H1 (cell line): Measurements from ENCODE around the gene CSGALNACT2. TPM values are rescaled to one million over a fixed set of nuclear protein-coding genes. Genes with fewer than 3 reads are reported as not detected.

Source experiments
- CTCF ChIA-PET: fragments of 300-600 bp; sonication (Branson Sonifier 250); formaldehyde crosslinking; loops from one replicate; lab custom pipeline; 2021; ENCODE audit not compliant: partially characterized antibody; lab: Charles Lee
- POLR2A ChIA-PET: fragments of 300-600 bp; sonication (Branson Sonifier 250); formaldehyde crosslinking; loops from one replicate; lab custom pipeline; 2021; ENCODE audit warnings: inconsistent platforms; ENCODE audit not compliant: partially characterized antibody; lab: Charles Lee
- DNase-seq, 2 experiments: peaks; one replicate each; pipeline versions ENCODE4 v3.0.0 to v3.0.0-alpha.2; 2010 to 2022; ENCODE audit warnings: low spot score in 2 of 2, low read depth in 1 of 2, mixed read lengths in 1 of 2
- FAIRE-seq: peaks from 2 replicates; lab custom pipeline; 2011; peaks lifted over from hg19 to GRCh38; lab: Jason Lieb, UNC
- H2AFZ ChIP-seq: 2 replicates; pipeline ENCODE4 v1.8.1; 2012; ENCODE audit warnings: low read length, inconsistent platforms
- H2AK5ac ChIP-seq: 2 replicates; pipeline ENCODE4 v1.6.1; 2013; ENCODE audit warnings: low read depth, low read length
- H2BK120ac ChIP-seq: replicated peaks from 2 replicates; pipeline ENCODE3; 2013; ENCODE audit warnings: low read depth, low read length, inconsistent platforms
- H2BK12ac ChIP-seq: 2 replicates; pipeline ENCODE4 v1.6.1; 2013; ENCODE audit warnings: low read depth, low read length
- H2BK15ac ChIP-seq: 2 replicates; pipeline ENCODE4 v1.6.1; 2013; ENCODE audit warnings: low read length
- H2BK20ac ChIP-seq: 2 replicates; pipeline ENCODE4 v1.6.1; 2013; ENCODE audit warnings: low read length
- H2BK5ac ChIP-seq: 2 replicates; pipeline ENCODE4 v1.6.1; 2013; ENCODE audit warnings: low read depth, low read length
- H3K14ac ChIP-seq: 2 replicates; pipeline ENCODE4 v1.6.1; 2013; ENCODE audit warnings: inconsistent platforms; ENCODE audit not compliant: insufficient read length
- H3K18ac ChIP-seq: 2 replicates; pipeline ENCODE4 v1.6.1; 2013; ENCODE audit warnings: low read length; ENCODE audit errors: extremely low read depth
- H3K23ac ChIP-seq: 2 replicates; pipeline ENCODE4 v1.6.1; 2013; ENCODE audit warnings: inconsistent platforms; ENCODE audit not compliant: insufficient read length
- H3K23me2 ChIP-seq: 2 replicates; pipeline ENCODE4 v1.6.1; 2013; ENCODE audit warnings: low read depth, low read length
- H3K27ac ChIP-seq: 2 replicates; pipeline ENCODE4 v1.6.1; 2011; ENCODE audit warnings: low read depth, low read length, inconsistent platforms
- H3K27me3 ChIP-seq, 4 experiments: replicated peaks in 1 of 4; 1 replicate in 1 of 4; 2 replicates in 3 of 4; pipeline versions ENCODE4 v1.6.1 to v1.8.1; 2011 to 2013; ENCODE audit warnings: low read length in 3 of 4, mild to moderate bottlenecking in 3 of 4, inconsistent platforms in 2 of 4, mixed read lengths in 2 of 4, moderate library complexity in 1 of 4; ENCODE audit not compliant: control insufficient read depth in 3 of 4, insufficient read depth in 3 of 4; ENCODE audit errors: extremely low read depth in 1 of 4
- H3K36me3 ChIP-seq, 4 experiments: 2 replicates each; pipeline versions ENCODE4 v1.6.1 to v1.8.1; 2011 to 2013; ENCODE audit warnings: mild to moderate bottlenecking in 4 of 4, low read length in 3 of 4, moderate library complexity in 2 of 4, control low read depth in 1 of 4, inconsistent platforms in 1 of 4; ENCODE audit not compliant: insufficient read depth in 4 of 4, control insufficient read depth in 2 of 4
- H3K4ac ChIP-seq: replicated peaks from 2 replicates; pipeline ENCODE3; 2013; ENCODE audit warnings: low read length, low read depth, mixed read lengths, inconsistent platforms; ENCODE audit not compliant: insufficient read length
- H3K4me1 ChIP-seq, 4 experiments: replicated peaks in 1 of 4; 1 replicate in 1 of 4; 2 replicates in 3 of 4; pipeline versions ENCODE4 v1.6.1 to v1.8.1; 2011 to 2013; ENCODE audit warnings: low read length in 3 of 4, inconsistent platforms in 2 of 4, mixed read lengths in 1 of 4; ENCODE audit not compliant: insufficient read depth in 4 of 4, control insufficient read depth in 3 of 4
- H3K4me2 ChIP-seq, 2 experiments: 2 replicates each; pipeline versions ENCODE4 v1.6.1 to v1.8.1; 2011 to 2013; ENCODE audit warnings: low read depth in 2 of 2, low read length in 2 of 2, control low read depth in 1 of 2, inconsistent platforms in 1 of 2, mild to moderate bottlenecking in 1 of 2; ENCODE audit not compliant: insufficient read depth in 1 of 2
- H3K4me3 ChIP-seq, 4 experiments: fragments of 200-600, 300-600 bp in 1 of 4; sonication (generic), shearing (Covaris generic), sonication (Bioruptor Twin) in 1 of 4; 2 replicates each; pipeline versions ENCODE4 v1.5.1 to v1.8.1; 2011 to 2016; ENCODE audit warnings: low read length in 4 of 4, low read depth in 3 of 4, control low read depth in 2 of 4, inconsistent platforms in 2 of 4, mild to moderate bottlenecking in 2 of 4, mixed read lengths in 1 of 4, moderate library complexity in 1 of 4; ENCODE audit not compliant: insufficient read depth in 2 of 4; ENCODE audit errors: extremely low read depth in 1 of 4
- H3K56ac ChIP-seq: replicated peaks from 2 replicates; pipeline ENCODE3; 2013; ENCODE audit warnings: low read depth, mild to moderate bottlenecking, mixed read lengths, low read length, inconsistent platforms; ENCODE audit not compliant: insufficient read length
- H3K79me1 ChIP-seq: 2 replicates; pipeline ENCODE4 v1.6.1; 2013; ENCODE audit warnings: low read depth, low read length, control low read depth
- H3K79me2 ChIP-seq, 2 experiments: 2 replicates each; pipeline versions ENCODE4 v1.6.1 to v1.8.1; 2012 to 2013; ENCODE audit warnings: low read length in 2 of 2, mild to moderate bottlenecking in 2 of 2, inconsistent platforms in 1 of 2; ENCODE audit not compliant: insufficient read depth in 2 of 2, control insufficient read depth in 1 of 2
- H3K9ac ChIP-seq, 4 experiments: replicated peaks in 1 of 4; 1 replicate in 1 of 4; 2 replicates in 3 of 4; pipeline versions ENCODE4 v1.6.1 to v1.8.1; 2011 to 2013; ENCODE audit warnings: low read depth in 3 of 4, low read length in 3 of 4, control low read depth in 2 of 4, mild to moderate bottlenecking in 2 of 4, moderate library complexity in 2 of 4, inconsistent platforms in 1 of 4; ENCODE audit errors: extremely low read depth in 1 of 4
- H3K9me3 ChIP-seq, 2 experiments: 2 replicates each; pipeline versions ENCODE4 v1.6.1 to v1.8.1; 2012 to 2013; ENCODE audit warnings: mild to moderate bottlenecking in 2 of 2, moderate library complexity in 2 of 2, control low read depth in 1 of 2, inconsistent platforms in 1 of 2, low read depth in 1 of 2, low read length in 1 of 2, mixed read lengths in 1 of 2; ENCODE audit not compliant: insufficient read depth in 2 of 2
- H4K20me1 ChIP-seq, 2 experiments: replicated peaks in 1 of 2; 2 replicates each; pipeline versions ENCODE3 to v1.8.1; 2011 to 2013; ENCODE audit warnings: inconsistent platforms in 2 of 2, low read length in 2 of 2, mild to moderate bottlenecking in 1 of 2; ENCODE audit not compliant: insufficient read depth in 2 of 2, control insufficient read depth in 1 of 2
- H4K5ac ChIP-seq: 2 replicates; pipeline ENCODE4 v1.6.1; 2013; ENCODE audit warnings: low read length, low read depth, mixed read lengths, inconsistent platforms; ENCODE audit not compliant: insufficient read length
- H4K8ac ChIP-seq: 2 replicates; pipeline ENCODE4 v1.8.0; 2013; ENCODE audit warnings: mild to moderate bottlenecking, moderate library complexity, low read length, inconsistent platforms; ENCODE audit not compliant: insufficient read depth; ENCODE audit errors: extremely low read depth
- H4K91ac ChIP-seq: replicated peaks from 2 replicates; pipeline ENCODE3; 2013; ENCODE audit warnings: low read length, mixed read lengths, inconsistent platforms; ENCODE audit not compliant: insufficient read length
- ATF2 ChIP-seq: IDR thresholded peaks from 2 replicates; pipeline ENCODE4 v1.6.1; 2012; ENCODE audit warnings: low read length, inconsistent platforms
- ATF3 ChIP-seq: IDR thresholded peaks from 2 replicates; pipeline ENCODE4 v1.6.1; 2011; ENCODE audit warnings: low read depth, mild to moderate bottlenecking, low read length; ENCODE audit not compliant: insufficient read depth
- CTBP2 ChIP-seq: IDR thresholded peaks from 2 replicates; pipeline ENCODE4 v1.7.0; 2011; ENCODE audit warnings: borderline replicate concordance, mild to moderate bottlenecking, moderate library complexity, mixed read lengths, low read length; ENCODE audit not compliant: insufficient read depth, insufficient read length
- KDM4A ChIP-seq: IDR thresholded peaks from one replicate; pipeline ENCODE4 v1.7.1; 2012; ENCODE audit warnings: low read depth, mild to moderate bottlenecking, moderate library complexity, low read length, inconsistent platforms; ENCODE audit not compliant: severe bottlenecking
- POLR2A ChIP-seq, 2 experiments: IDR thresholded peaks; 1 replicate in 1 of 2; 2 replicates in 1 of 2; pipeline ENCODE4 v1.6.1; 2011; ENCODE audit warnings: low read depth in 2 of 2, low read length in 2 of 2, mild to moderate bottlenecking in 2 of 2; ENCODE audit errors: control extremely low read depth in 1 of 2
- POLR2AphosphoS5 ChIP-seq: IDR thresholded peaks from 2 replicates; pipeline ENCODE4 v1.6.1; 2011; ENCODE audit warnings: low read depth, low read length
- RBBP5 ChIP-seq: IDR thresholded peaks from 2 replicates; pipeline ENCODE4 v1.7.1; 2012; ENCODE audit warnings: low read depth, mild to moderate bottlenecking, inconsistent platforms, low read length, moderate library complexity, borderline replicate concordance
- TAF1 ChIP-seq: IDR thresholded peaks from 2 replicates; pipeline ENCODE4 v1.6.1; 2011; ENCODE audit warnings: mild to moderate bottlenecking, low read depth, low read length
- TCF12 ChIP-seq: IDR thresholded peaks from 2 replicates; pipeline ENCODE4 v1.6.1; 2011; ENCODE audit warnings: low read depth, mild to moderate bottlenecking, low read length
- TEAD4 ChIP-seq: IDR thresholded peaks from 2 replicates; pipeline ENCODE4 v1.6.1; 2012; ENCODE audit warnings: low read depth, low read length, inconsistent platforms, mixed read lengths
- WGBS, 2 experiments: shearing (Covaris generic) in 1 of 2; methylation state at CpG; one replicate each; pipeline versions ENCODE4 v1.1.6 to v1.1.7; 2013 to 2015; ENCODE audit warnings: low lambda C conversion rate in 2 of 2, mixed read lengths in 2 of 2, inconsistent platforms in 1 of 2, low coverage in 1 of 2, missing lambda C conversion rate in 1 of 2; ENCODE audit not compliant: insufficient replicate concordance in 2 of 2, insufficient coverage in 1 of 2, insufficient read length in 1 of 2; ENCODE audit errors: extremely low coverage in 1 of 2, missing lambda C conversion rate in 1 of 2; 5-methylcytosine and 5-hydroxymethylcytosine counted together
- polyA plus RNA-seq, 7 experiments: library from polyadenylated mRNA; depleted of rRNA in 3 of 7; stranded (reverse) in 5 of 7; unstranded in 2 of 7; fragments of >200 nt in 5 of 7; fragments of 200-250 nt in 2 of 7; gene quantifications; 1 replicate in 5 of 7; 2 replicates in 1 of 7; 4 replicates in 1 of 7; pipeline versions ENCODE4 v1.2.1 to v1.2.3, GENCODE V29; 2011 to 2013; ENCODE audit warnings: missing spikeins in 2 of 7, mixed read lengths in 2 of 7
- total RNA-seq: library from RNA; stranded (reverse); fragmentation: NEBNext Ultra II Directional; extraction: Animal tissue kit (Norgen Biotek cat#: 25700); gene quantifications from 2 replicates; pipeline ENCODE4 v1.2.1, GENCODE V29; 2021

Gene CSGALNACT2
- total and polyA plus RNA-seq, 2 of the 8 experiments (the other 6 are each of a cell fraction or from before 2014, with no cell fraction given) = 2.6 to 5.3 TPM

- no peak overlapping the region for H2BK15ac ChIP-seq
- no peak overlapping the region for H3K4me3 ChIP-seq
- no peak overlapping the region for H4K5ac ChIP-seq
- H3K14ac ChIP-seq = no peak overlapping the region
- 89% methylated on average over 18 of the region's 18 CpGs; no CpG with 5 or more reads in 1 of the 2 experiments for WGBS, 2 experiments
- peaks cover 0 to 11% (median 2%) of the 10 kb centered on the region in 4 experiments; a peak in 4 of 7 replicates for H3K4me1 ChIP-seq
- no peaks in the 10 kb centered on the region for H3K27me3 ChIP-seq
- H2BK12ac ChIP-seq = no peak overlapping the region
- H3K23me2 ChIP-seq = no peaks in the 10 kb centered on the region
- H2BK120ac ChIP-seq = no peak overlapping the region
- no peaks in the 10 kb centered on the region for H3K36me3 ChIP-seq
- ChIA-PET CTCF (interaction anchor here (0.7 to 12.7 kb wide), 8 partner anchors 9 to 130 kb away, joined by 3 to 159 read pairs (median 12); no protein-coding TSS in a partner anchor), POLR2A (interaction anchor here (0.9 kb wide), 1 partner anchor 48 kb away, joined by 3 read pairs; the partner anchor contains the start of gene RASGEF1A)
- H2AFZ ChIP-seq = no peak overlapping the region
- no peak overlapping the region for H3K23ac ChIP-seq
- no peaks in the 10 kb centered on the region for H3K79me2 ChIP-seq
- no peak overlapping the region for H3K4me2 ChIP-seq
- no peak for DNase-seq
- H3K9me3 ChIP-seq = no peaks in the 10 kb centered on the region
- H2BK5ac ChIP-seq = no peak overlapping the region
- no peak overlapping the region for H3K4ac ChIP-seq
- no peak overlapping the region for H3K27ac ChIP-seq
- H4K8ac ChIP-seq = no peak overlapping the region
- FAIRE-seq = no peak
- H3K9ac ChIP-seq = no peak overlapping the region
- H2BK20ac ChIP-seq = no peak overlapping the region
- H4K91ac ChIP-seq = no peak overlapping the region
- no peak overlapping the region for H3K18ac ChIP-seq
- no peaks in the 10 kb centered on the region for H3K79me1 ChIP-seq
- no peak overlapping the region for H3K56ac ChIP-seq
- H2AK5ac ChIP-seq = no peak overlapping the region
- H4K20me1 ChIP-seq = peaks cover 0 to 4% of the 10 kb centered on the region in 2 experiments
- TF ChIP-seq POLR2A (IDR thresholded peaks at IDR 0.05; ENCODE audit: control extremely low read depth in 1 of 2, low read depth in 2 of 2, low read length in 2 of 2) (no peak), RBBP5 (no peak), POLR2AphosphoS5 (no peak), KDM4A (no peak), ATF3 (no peak), ATF2 (no peak), TAF1 (no peak), CTBP2 (no peak), TCF12 (no peak), TEAD4 (no peak)
Measured at GRCh38 chr10:43218206-43218950, 80.1 kb downstream of the CSGALNACT2 start.
